DND-41 (cell line): ENCODE measurements around the gene MEGF9.
A peak's percentile ranks its signal among the peaks of the same experiment; 100 is the strongest.

Experiments used
- ATAC-seq: fragments of 200-7000 bp; cut with Tn5 transposase; 3 replicates; pipeline ENCODE4 v1.9.1; 2021; ENCODE audit warnings: low read depth; ENCODE audit not compliant: insufficient read depth
- DNase-seq: peaks from one replicate; pipeline ENCODE4 v3.0.0-alpha.2; 2020
- H2AFZ ChIP-seq: 2 replicates; pipeline ENCODE4 v1.6.0; 2012; ENCODE audit warnings: low read depth, low read length
- H3K27ac ChIP-seq: 2 replicates; pipeline ENCODE4 v1.5.1; 2012; ENCODE audit warnings: low read length, inconsistent platforms
- H3K27me3 ChIP-seq: fragments of 200-600 bp; sonication (generic); 2 replicates; pipeline ENCODE4 v1.6.0; 2012; ENCODE audit warnings: low read length, mild to moderate bottlenecking, inconsistent platforms; ENCODE audit not compliant: insufficient read depth, poor library complexity
- H3K36me3 ChIP-seq: 2 replicates; pipeline ENCODE4 v1.5.1; 2012; ENCODE audit warnings: low read length, inconsistent platforms; ENCODE audit not compliant: insufficient read depth
- H3K4me1 ChIP-seq: 2 replicates; pipeline ENCODE4 v1.5.1; 2012; ENCODE audit warnings: mild to moderate bottlenecking, low read length; ENCODE audit not compliant: insufficient read depth
- H3K4me2 ChIP-seq: 2 replicates; pipeline ENCODE4 v1.6.0; 2012; ENCODE audit warnings: mild to moderate bottlenecking, moderate library complexity, low read length, inconsistent platforms; ENCODE audit not compliant: insufficient read depth
- H3K4me3 ChIP-seq, 2 experiments: fragments of 200-600 bp in 1 of 2; shearing (Covaris generic) in 1 of 2; 2 replicates each; pipeline ENCODE4 v1.5.1; 2012 to 2016; ENCODE audit warnings: inconsistent platforms in 2 of 2, low read length in 2 of 2, mild to moderate bottlenecking in 2 of 2, low read depth in 1 of 2, moderate library complexity in 1 of 2
- H3K79me2 ChIP-seq: 2 replicates; pipeline ENCODE4 v1.6.0; 2012; ENCODE audit warnings: low read length, inconsistent platforms; ENCODE audit not compliant: insufficient read depth
- H3K9ac ChIP-seq: 2 replicates; pipeline ENCODE4 v1.6.0; 2012; ENCODE audit warnings: low read depth, mild to moderate bottlenecking, inconsistent platforms, low read length, moderate library complexity
- H3K9me3 ChIP-seq: 2 replicates; pipeline ENCODE4 v1.5.1; 2012; ENCODE audit warnings: low read length, moderate library complexity, mild to moderate bottlenecking, inconsistent platforms; ENCODE audit not compliant: insufficient read depth, severe bottlenecking
- H4K20me1 ChIP-seq: 2 replicates; pipeline ENCODE4 v1.6.0; 2012; ENCODE audit warnings: low read length; ENCODE audit not compliant: insufficient read depth
- EZH2 ChIP-seq: IDR thresholded peaks from 3 replicates; pipeline ENCODE4 v1.6.1; 2012; ENCODE audit warnings: borderline replicate concordance, low read depth, mild to moderate bottlenecking, moderate library complexity, low read length, inconsistent platforms; ENCODE audit not compliant: severe bottlenecking
- TF ChIP-seq, protein P1 (sequence below): IDR thresholded peaks from 2 replicates; pipeline ENCODE4 v1.5.1; 2012; ENCODE audit warnings: borderline replicate concordance, low read length, moderate library complexity, mild to moderate bottlenecking; ENCODE audit not compliant: poor library complexity, severe bottlenecking; ENCODE audit errors: extremely low read depth

Gene MEGF9

GRCh38 chr9:120716483-120716882 is 2.2 kb upstream of the MEGF9 start:
- Histone ChIP-seq H3K4me3 (no peak overlapping the region), H2AFZ (no peak overlapping the region), H3K4me2 (no peak overlapping the region), H3K27ac (no peak overlapping the region), H3K27me3 (no peaks in the 10 kb centered on the region), H4K20me1 (no peaks in the 10 kb centered on the region), H3K79me2 (peaks cover 28% of the 10 kb centered on the region), H3K9me3 (no peaks in the 10 kb centered on the region), H3K4me1 (peaks cover 28% of the 10 kb centered on the region), H3K36me3 (no peaks in the 10 kb centered on the region; the same call in 1 of the 2 replicates), H3K9ac (no peak overlapping the region)
- DNase-seq, result no peak
- no peak for ATAC-seq
- TF ChIP-seq EZH2, result no peak
- TF ChIP-seq, protein P1, sequence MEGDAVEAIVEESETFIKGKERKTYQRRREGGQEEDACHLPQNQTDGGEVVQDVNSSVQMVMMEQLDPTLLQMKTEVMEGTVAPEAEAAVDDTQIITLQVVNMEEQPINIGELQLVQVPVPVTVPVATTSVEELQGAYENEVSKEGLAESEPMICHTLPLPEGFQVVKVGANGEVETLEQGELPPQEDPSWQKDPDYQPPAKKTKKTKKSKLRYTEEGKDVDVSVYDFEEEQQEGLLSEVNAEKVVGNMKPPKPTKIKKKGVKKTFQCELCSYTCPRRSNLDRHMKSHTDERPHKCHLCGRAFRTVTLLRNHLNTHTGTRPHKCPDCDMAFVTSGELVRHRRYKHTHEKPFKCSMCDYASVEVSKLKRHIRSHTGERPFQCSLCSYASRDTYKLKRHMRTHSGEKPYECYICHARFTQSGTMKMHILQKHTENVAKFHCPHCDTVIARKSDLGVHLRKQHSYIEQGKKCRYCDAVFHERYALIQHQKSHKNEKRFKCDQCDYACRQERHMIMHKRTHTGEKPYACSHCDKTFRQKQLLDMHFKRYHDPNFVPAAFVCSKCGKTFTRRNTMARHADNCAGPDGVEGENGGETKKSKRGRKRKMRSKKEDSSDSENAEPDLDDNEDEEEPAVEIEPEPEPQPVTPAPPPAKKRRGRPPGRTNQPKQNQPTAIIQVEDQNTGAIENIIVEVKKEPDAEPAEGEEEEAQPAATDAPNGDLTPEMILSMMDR, result no peak

DNA sequence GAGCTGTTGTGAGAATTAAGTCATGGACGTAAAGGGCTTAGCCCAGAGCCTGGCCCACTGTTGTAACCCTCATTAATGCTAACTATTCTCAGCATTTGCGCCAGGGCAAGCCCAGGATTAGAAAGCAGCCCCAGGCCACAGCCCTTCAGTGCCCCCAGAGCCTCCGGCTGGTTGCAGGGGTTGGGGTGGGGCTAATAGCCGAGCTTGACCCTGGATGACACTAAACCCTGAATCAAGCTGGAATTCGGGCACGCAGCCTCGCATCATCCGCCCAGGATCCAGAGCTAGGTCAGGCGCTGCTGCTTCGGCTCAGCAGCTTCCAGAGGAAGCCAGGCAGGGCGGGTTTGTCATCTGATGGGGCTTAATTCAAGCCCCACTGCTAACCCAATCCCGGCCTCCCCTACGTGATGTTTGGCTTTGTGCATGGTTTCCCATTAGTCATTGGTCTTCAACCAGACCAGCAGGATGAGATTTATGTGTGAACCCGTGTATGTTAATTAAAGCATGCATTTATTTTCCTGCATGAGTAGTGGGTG is 1.2 kb upstream of the MEGF9 start:
- H3K27me3 ChIP-seq, result no peaks in the 10 kb centered on the region
- no peaks in the 10 kb centered on the region; the same call in 1 of the 2 replicates for H3K36me3 ChIP-seq
- H4K20me1 ChIP-seq, result no peaks in the 10 kb centered on the region
- peak overlapping the region; percentile 82 for H3K27ac ChIP-seq
- TF ChIP-seq EZH2, result no peak
- TF ChIP-seq, protein P1, result no peak
- H3K9me3 ChIP-seq, result no peaks in the 10 kb centered on the region
- H3K4me3 ChIP-seq, result peak overlapping the region in 1 of 2 experiments; percentile 93; a peak in 3 of 4 replicates
- peaks cover 38% of the 10 kb centered on the region for H3K4me1 ChIP-seq
- peak overlapping the region; percentile 98 for H2AFZ ChIP-seq
- no peak for ATAC-seq
- peaks cover 38% of the 10 kb centered on the region for H3K79me2 ChIP-seq
- peak overlapping the region; percentile 92 for H3K9ac ChIP-seq
- peak overlapping the region; percentile 94 for H3K4me2 ChIP-seq
- no peak for DNase-seq

- H4K20me1 ChIP-seq, result no peaks in the 10 kb centered on the region
- peak; percentile 2; the same call in 2 of the 3 replicates for ATAC-seq
Observed at GRCh38 chr9:120714846-120715388, 647 bp upstream of the MEGF9 start.

More at GRCh38 chr9:120714846-120715388, 647 bp upstream of the MEGF9 start:
- Histone ChIP-seq H3K79me2 (peaks cover 44% of the 10 kb centered on the region), H3K9me3 (no peaks in the 10 kb centered on the region), H3K36me3 (no peaks in the 10 kb centered on the region; the same call in 1 of the 2 replicates), H3K4me3 (peak overlapping the region; percentile 75 to 93), H3K27me3 (no peaks in the 10 kb centered on the region), H3K4me1 (peaks cover 42% of the 10 kb centered on the region), H3K9ac (peak overlapping the region; percentile 92), H2AFZ (peak overlapping the region; percentile 98), H3K4me2 (peak overlapping the region; percentile 94), H3K27ac (peak overlapping the region; percentile 82)
- no peak for DNase-seq
- TF ChIP-seq, protein P1, result no peak
- TF ChIP-seq EZH2, result no peak
